GM13977 (cell line): ENCODE data around the gene MAPKAP1.

Experiments
- DNase-seq: peaks from one replicate; pipeline ENCODE4 v3.0.0; 2012; ENCODE audit warnings: low spot score
- CTCF ChIP-seq: IDR thresholded peaks from 2 replicates; pipeline ENCODE4 v1.5.1; 2012; ENCODE audit warnings: mild to moderate bottlenecking, control low read depth; ENCODE audit not compliant: insufficient read depth; ENCODE audit errors: extremely low read depth, missing control alignments
- in situ Hi-C: fragments of 300-500 bp; cut with MboI; formaldehyde crosslinking; loops from one replicate; pipeline ENCODE4 v1.12.0; 2022; ENCODE audit warnings: low sequenced_read_pairs, low pct_unique_long_range_greater_than_20kb, mixed read lengths, inconsistent platforms; ENCODE audit not compliant: unreplicated experiment

The MAPKAP1 gene

DNA sequence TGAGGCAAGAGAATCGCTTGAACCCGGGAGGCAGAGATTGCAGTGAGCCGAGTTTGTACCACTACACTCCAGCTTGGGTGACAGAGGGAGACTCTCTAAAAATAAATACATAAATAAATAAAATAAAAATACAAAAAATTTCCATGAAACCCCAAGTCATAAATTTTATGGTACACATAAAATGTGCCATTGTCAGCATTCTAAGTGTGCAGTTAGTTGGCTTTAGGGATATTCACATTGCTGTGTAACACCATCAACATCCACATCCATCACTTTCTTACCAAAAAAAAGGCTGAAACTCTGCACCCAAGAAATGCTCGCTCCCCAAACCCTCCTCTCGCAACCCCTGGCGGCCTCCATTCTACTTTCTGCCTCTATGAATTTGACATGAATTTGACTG lies 310.2 kb downstream of the MAPKAP1 start:
- TF ChIP-seq CTCF, result no peak
- in situ Hi-C loops, result no loop called here
- DNase-seq, result no peak

- TF ChIP-seq CTCF, result no peak
- in situ Hi-C loops, result no loop called here
- peak; percentile 56 for DNase-seq
Measured at GRCh38 chr9:125393426-125393825, 313.6 kb downstream of the MAPKAP1 start.

- in situ Hi-C loops, result no loop called here
- no peak for DNase-seq
- TF ChIP-seq CTCF, result no peak
Measured at GRCh38 chr9:125391704-125392103, 315.3 kb downstream of the MAPKAP1 start.

GRCh38 chr9:125388978-125389377 lies 318.0 kb downstream of the MAPKAP1 start:
- no peak for DNase-seq
- no peak for TF ChIP-seq CTCF
- in situ Hi-C loops, result no loop called here

DNA sequence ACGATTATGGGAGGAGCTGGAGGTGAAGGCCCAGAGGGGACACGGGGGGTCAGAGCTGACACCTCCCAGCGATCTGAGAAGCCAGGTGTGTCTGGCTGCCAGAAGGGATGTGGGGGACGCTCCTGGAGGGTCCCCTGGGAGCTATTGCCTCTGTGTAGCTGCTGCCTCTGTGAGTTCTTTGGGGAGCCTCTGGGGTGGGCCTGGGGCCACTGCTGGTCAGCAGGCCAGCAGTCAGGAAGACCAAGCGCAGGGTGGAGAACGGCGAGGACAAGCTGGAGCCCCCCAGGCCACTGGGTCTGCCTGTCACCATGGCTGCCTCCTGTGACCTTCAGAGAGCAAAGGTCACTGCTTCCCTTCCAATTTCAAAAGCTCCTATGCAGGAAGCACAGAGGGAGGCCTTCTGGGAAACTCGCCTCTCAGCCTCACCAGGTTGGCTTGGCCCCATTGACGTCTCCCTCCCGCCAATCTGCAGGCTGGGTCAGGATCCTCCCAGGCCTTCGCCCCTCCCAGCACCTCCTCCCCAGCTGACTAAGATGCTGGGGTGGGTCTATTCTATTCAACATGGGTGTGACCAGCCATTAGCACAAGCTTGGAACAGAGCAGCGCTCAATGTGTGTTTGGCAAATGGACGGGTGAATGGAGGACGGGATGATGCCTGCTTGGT lies 319.0 kb downstream of the MAPKAP1 start:
- no peak for DNase-seq
- in situ Hi-C loops, result no loop called here
- no peak for TF ChIP-seq CTCF
